IPS-20b (cell line): ENCODE results near the gene GRIP1.

Experiments used
- H3K27ac ChIP-seq: one replicate; pipeline ENCODE4 v1.5.1; 2013; ENCODE audit warnings: low read length
- H3K27me3 ChIP-seq: 2 replicates; pipeline ENCODE4 v1.6.1; 2013; ENCODE audit warnings: mild to moderate bottlenecking, low read length, inconsistent platforms; ENCODE audit not compliant: insufficient read depth
- H3K36me3 ChIP-seq: 2 replicates; pipeline ENCODE4 v1.6.1; 2013; ENCODE audit warnings: low read depth, mild to moderate bottlenecking, inconsistent platforms, low read length, moderate library complexity; ENCODE audit not compliant: insufficient read depth
- H3K4me1 ChIP-seq: 2 replicates; pipeline ENCODE4 v1.6.1; 2013; ENCODE audit warnings: mild to moderate bottlenecking, control low read depth, inconsistent platforms, low read length, moderate library complexity; ENCODE audit not compliant: insufficient read depth
- H3K4me3 ChIP-seq: 2 replicates; pipeline ENCODE4 v1.5.1; 2013; ENCODE audit warnings: mild to moderate bottlenecking, low read length, inconsistent platforms
- H3K9ac ChIP-seq: 2 replicates; pipeline ENCODE4 v1.6.1; 2013; ENCODE audit warnings: low read depth, mild to moderate bottlenecking, inconsistent platforms, low read length, moderate library complexity
- H3K9me3 ChIP-seq: 2 replicates; pipeline ENCODE4 v1.6.1; 2013; ENCODE audit warnings: mild to moderate bottlenecking, low read depth, low read length, inconsistent platforms; ENCODE audit not compliant: insufficient read depth

Gene GRIP1

DNA sequence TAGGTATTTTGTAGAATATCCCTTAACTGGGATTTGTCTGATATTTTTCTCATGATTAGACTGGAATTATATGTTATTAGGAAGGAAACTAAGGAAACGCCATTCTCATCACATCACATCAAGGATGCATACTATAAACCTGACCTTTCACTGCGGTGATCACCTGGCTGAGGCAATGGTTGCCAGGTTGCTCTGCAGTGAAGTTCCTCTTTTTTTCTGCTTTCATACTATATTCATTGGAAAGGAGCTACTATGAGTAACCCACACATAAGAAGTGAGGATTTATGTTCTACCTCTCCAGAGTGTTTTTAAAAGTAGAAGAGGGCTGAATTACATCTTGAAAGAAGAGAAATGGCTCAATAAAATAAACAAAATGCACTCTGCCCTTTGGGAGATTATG lies 31.0 kb upstream of the GRIP1 start:
- H3K4me3 ChIP-seq: no peak overlapping the region
- H3K9ac ChIP-seq: no peak overlapping the region
- no peaks in the 10 kb centered on the region for H3K4me1 ChIP-seq
- H3K27ac ChIP-seq: no peak overlapping the region
- 0 out of 2 replicates have a peak, but pooled peaks cover 2% of the 10 kb centered on the region for H3K9me3 ChIP-seq
- no peaks in the 10 kb centered on the region for H3K36me3 ChIP-seq
- H3K27me3 ChIP-seq: no peaks in the 10 kb centered on the region

DNA sequence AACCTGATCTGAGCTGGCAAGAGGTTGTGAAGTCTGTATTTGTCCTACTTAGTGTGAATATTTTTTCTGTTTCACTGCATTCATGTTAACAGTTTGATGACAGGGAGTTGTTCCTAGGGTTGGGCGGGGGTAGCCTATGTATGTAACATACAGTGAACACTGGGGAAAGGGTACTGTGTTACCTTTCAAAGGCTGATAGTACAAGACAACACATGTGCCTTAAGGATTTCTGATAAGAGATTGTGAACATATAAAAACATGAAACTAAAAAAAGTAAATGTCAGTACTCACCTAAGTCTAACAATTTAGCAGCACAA lies 30.5 kb upstream of the GRIP1 start:
- Histone ChIP-seq H3K36me3 (no peaks in the 10 kb centered on the region), H3K9me3 (0 out of 2 replicates have a peak, but pooled peaks cover 2% of the 10 kb centered on the region), H3K4me1 (no peaks in the 10 kb centered on the region), H3K9ac (no peak overlapping the region), H3K27me3 (no peaks in the 10 kb centered on the region), H3K27ac (no peak overlapping the region), H3K4me3 (no peak overlapping the region)

DNA sequence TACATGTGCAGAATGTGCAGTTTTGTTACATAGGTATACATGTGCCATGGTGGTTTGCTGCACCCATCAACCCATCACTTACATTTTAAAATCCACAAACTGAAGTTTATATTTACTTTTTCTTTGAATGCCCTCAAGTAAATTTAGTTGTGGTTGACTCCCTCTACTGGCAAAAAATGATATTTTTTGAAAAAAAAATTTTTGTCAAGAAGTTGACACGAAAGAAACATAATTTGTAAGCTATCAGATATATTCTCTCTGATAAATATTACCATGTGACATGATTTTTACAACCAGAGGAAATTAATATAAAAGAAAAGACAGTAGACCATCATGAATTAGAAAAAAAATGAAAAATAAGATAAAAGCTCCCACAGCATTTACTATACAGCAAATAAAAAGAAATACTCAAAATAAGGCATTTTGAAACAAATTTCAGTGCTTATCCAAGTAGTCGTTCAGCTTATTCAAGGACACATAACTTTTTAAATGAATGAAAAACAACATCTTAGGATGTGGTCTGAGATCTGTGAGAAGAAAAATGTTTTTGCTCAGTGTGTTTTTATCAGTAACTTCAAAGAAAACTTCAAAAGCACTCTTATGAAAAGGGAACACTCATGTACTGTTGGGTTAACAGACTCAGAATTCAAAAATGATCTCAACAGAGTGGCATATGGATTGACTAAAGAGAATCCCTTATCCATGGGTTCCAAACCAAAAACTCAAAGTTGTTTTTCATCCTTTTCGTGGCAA lies 30.0 kb upstream of the GRIP1 start:
- H3K27me3 ChIP-seq: no peaks in the 10 kb centered on the region
- no peaks in the 10 kb centered on the region for H3K4me1 ChIP-seq
- no peak overlapping the region for H3K4me3 ChIP-seq
- H3K27ac ChIP-seq: no peak overlapping the region
- no peaks in the 10 kb centered on the region for H3K36me3 ChIP-seq
- H3K9me3 ChIP-seq: 0 out of 2 replicates have a peak, but pooled peaks cover 2% of the 10 kb centered on the region
- no peak overlapping the region for H3K9ac ChIP-seq

DNA sequence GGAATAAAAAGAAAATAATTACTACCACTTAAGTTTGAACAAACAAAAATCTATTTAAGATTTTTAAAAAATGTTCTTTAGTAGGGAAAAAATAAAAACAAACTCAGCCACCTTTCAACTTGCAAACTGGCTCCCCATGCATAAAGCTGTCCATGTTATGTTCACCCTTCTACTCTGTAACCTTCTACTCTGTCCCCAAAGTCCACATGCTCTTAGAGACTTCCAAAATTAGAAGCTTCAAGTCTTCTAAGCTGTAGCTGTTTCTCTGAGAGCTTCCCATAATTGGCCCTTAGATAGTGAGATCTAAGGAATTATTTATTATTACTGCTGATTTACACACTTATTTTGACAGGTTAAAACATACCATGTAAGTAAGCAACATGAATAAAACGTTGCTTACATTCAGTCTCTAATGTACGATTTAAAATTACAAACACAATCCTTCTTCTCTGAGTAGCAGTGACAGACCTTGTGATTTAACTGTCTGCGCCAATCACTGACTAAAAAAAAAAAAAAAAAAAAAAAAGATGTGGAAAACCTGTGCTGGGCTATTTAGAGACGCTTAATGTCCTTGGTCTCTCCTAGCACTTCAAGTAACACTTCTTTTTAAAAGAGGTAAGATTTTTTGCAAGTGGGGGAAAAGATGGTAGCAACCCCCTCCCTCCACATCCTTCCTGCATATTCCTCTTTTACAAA lies 28.3 kb upstream of the GRIP1 start:
- H3K36me3 ChIP-seq: no peaks in the 10 kb centered on the region
- H3K4me1 ChIP-seq: no peaks in the 10 kb centered on the region
- H3K4me3 ChIP-seq: no peak overlapping the region
- H3K9me3 ChIP-seq: 0 out of 2 replicates have a peak, but pooled peaks cover 2% of the 10 kb centered on the region
- no peak overlapping the region for H3K9ac ChIP-seq
- no peak overlapping the region for H3K27ac ChIP-seq
- H3K27me3 ChIP-seq: no peaks in the 10 kb centered on the region

DNA sequence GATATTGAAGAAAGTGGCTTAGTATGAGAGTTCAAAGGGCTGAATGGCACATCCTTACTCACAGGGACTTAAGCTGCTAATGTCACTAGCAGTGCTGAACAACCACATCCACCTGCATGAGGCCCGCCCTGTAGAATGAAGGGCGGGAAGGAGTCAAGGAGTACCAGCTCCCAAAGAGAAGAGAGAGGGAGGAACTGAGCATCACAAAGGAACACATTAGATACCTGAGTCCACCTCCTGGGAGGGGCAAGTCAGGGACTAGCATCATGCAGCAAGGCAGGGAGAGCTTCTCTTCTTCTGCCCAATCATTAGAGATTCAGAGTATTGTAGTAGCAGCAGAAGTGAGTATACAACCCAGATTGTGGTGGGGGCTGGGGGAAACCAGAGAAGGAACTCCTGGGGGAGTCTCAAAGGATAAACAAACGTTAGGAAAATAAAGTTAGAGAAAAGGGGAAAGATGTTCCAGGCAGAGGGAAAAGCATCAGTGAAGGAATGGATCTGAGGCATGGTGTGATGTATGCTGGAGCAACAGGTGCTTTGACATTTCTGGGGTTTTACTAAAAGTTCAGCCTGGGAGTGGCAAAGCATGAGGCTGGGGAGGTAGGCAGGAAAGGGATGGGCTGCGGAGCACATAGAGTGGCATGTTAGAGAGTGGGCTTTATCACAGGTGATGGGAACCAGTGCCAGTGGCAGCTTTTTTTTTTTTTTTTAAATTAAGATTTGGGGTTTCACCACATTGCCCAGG lies 21.0 kb upstream of the GRIP1 start:
- no peaks in the 10 kb centered on the region for H3K9me3 ChIP-seq
- H3K27me3 ChIP-seq: no peaks in the 10 kb centered on the region
- H3K36me3 ChIP-seq: no peaks in the 10 kb centered on the region
- no peak overlapping the region for H3K27ac ChIP-seq
- H3K4me3 ChIP-seq: no peak overlapping the region
- no peaks in the 10 kb centered on the region; the same call in 1 of the 2 replicates for H3K4me1 ChIP-seq
- no peak overlapping the region for H3K9ac ChIP-seq

DNA sequence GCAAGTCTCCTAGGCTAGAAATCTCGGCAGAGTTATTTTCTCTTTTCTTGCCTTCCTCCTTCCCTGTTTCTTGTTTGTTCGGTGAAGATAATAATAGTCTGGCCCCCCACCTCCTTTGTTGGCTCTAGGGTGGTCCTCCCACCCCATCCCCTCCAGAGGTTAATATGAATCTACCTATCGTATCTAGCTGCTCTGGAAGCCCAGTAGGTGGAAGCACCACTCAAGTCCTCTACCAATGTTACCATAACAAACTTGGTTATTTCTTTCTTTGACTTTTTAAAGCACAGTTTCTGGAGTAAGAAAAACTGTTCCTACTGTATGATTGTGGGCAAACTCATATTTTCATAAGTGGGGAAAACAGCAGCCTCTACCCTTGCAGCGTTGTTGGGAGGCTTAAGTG lies 19.7 kb upstream of the GRIP1 start:
- Histone ChIP-seq H3K36me3 (no peaks in the 10 kb centered on the region), H3K4me1 (no peaks in the 10 kb centered on the region; the same call in 1 of the 2 replicates), H3K27ac (no peak overlapping the region), H3K27me3 (no peaks in the 10 kb centered on the region), H3K4me3 (no peak overlapping the region), H3K9ac (no peak overlapping the region), H3K9me3 (no peaks in the 10 kb centered on the region)

DNA sequence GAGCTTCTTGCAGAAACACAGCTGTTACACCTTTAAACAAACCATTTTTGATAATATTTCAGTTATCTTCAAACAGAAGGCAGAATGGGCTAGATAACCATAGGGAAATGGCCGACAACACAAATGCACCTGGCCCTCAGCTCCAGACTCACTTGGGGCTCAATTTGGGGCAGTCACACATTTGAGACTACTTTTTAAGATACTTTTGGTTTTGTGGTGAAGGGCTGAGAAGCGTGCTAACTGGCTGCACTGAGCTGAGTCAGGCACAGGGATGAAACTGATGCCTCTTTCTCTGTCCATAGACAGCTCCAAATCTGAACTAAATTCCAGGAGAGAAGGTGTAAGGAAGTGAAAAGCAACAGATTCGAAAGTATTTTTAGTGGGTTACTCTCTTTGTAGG lies 18.5 kb upstream of the GRIP1 start:
- Histone ChIP-seq H3K36me3 (no peaks in the 10 kb centered on the region), H3K4me3 (no peak overlapping the region), H3K9ac (no peak overlapping the region), H3K9me3 (no peaks in the 10 kb centered on the region), H3K4me1 (no peaks in the 10 kb centered on the region; the same call in 1 of the 2 replicates), H3K27me3 (no peaks in the 10 kb centered on the region), H3K27ac (no peak overlapping the region)

DNA sequence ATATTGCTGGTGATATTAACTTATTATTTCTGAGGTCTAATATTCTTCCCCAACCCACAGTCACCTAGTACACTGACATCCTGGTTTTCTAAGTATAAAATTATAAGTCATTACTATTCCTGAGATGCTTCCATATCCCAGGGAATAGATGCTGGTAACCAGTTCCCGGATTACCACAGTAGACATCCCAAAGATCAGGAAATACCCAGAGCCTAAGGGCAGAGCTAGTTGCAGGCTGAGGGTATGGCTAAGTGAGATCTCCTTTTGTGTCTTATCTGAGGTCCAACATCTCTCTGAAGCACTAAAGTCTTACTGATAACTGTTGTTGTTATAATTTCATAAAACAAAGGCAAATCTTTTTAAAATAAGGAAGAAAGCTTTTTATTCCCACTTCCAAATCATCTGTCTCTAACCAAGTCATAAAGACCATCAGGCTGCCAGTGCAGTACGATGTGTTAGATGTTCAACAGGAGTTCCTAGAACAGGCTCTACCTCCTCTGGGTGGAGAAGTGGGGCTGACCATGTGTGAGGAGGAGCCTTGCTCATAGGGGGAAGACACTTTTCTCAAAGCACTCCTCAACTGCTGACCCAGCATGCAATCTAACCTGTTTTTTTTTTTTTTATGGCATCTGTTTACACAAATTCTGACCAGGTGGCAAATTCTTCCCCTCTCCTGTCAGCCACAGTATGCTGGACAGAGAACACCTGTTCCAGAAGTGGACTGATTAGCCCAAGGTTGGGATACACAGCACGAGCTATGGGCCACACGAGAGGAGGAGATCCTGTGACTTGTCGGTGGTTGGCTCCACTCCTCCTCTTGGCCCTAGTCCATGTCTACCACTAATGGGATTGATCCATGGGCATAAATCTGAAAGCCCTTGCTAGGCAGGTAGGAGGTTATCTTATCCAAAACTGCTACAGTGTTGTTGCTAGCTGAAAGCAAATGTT lies 16.1 kb upstream of the GRIP1 start:
- H3K4me1 ChIP-seq: peaks cover 6% of the 10 kb centered on the region; the same call in 1 of the 2 replicates
- H3K9ac ChIP-seq: no peak overlapping the region
- no peaks in the 10 kb centered on the region for H3K9me3 ChIP-seq

DNA sequence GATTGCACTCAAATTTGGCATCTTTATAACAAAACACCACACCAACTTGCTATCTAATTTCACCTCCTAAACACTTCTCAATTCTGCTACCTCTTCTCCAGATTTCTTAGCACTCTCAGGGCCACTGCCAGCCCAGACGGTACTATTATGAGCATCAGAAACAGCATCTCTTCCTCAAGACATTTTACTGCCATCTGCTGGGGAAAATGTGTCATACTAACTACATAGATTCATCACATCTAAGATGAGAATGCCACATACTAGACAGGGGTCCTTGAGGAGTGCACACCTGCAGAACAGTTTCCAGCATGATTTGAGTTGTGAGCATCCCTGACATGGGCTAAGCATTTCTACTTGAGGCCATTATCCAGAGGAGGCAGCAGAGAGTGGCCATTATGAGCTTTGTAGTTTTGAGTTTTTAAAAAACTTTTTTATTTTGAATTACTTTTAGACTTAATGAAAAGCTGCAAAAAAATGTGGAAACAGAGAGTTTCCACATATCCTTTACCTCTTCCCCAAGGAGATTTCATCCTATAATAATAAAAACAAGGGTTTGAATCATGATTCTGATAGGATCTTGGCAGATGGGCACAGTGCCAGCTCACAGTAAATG lies 15.1 kb upstream of the GRIP1 start:
- no peaks in the 10 kb centered on the region for H3K36me3 ChIP-seq
- H3K9ac ChIP-seq: no peak overlapping the region
- H3K9me3 ChIP-seq: no peaks in the 10 kb centered on the region
- peaks cover 6% of the 10 kb centered on the region; the same call in 1 of the 2 replicates for H3K4me1 ChIP-seq
- no peak overlapping the region for H3K4me3 ChIP-seq
- H3K27ac ChIP-seq: no peak overlapping the region
- H3K27me3 ChIP-seq: no peaks in the 10 kb centered on the region

More for the DNA sequence above, 16.1 kb upstream of the GRIP1 start:
- Histone ChIP-seq H3K4me3 (no peak overlapping the region), H3K36me3 (no peaks in the 10 kb centered on the region), H3K27ac (no peak overlapping the region), H3K27me3 (no peaks in the 10 kb centered on the region)

DNA sequence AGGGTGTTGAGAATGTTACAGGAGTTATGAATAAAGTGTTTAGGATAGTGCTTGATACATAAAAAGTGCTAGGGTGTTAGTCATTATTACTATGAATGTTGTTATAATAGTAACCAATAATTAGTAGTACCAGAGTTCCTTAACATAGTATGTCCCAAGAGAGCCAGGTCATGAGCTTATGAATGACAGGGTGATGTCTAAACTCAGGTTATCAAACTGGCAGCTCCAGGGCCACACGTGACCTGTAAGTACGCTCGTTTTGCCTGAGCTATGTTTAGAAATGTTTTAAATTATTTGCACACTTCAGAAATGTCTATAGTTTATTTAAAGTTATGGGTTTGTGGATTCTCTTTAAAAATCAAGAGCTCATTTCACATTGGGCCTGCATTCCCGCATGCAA lies 14.1 kb upstream of the GRIP1 start:
- Histone ChIP-seq H3K9ac (no peak overlapping the region), H3K36me3 (no peaks in the 10 kb centered on the region), H3K4me3 (no peak overlapping the region), H3K4me1 (peaks cover 9% of the 10 kb centered on the region; the same call in 1 of the 2 replicates), H3K9me3 (no peaks in the 10 kb centered on the region), H3K27me3 (no peaks in the 10 kb centered on the region), H3K27ac (no peak overlapping the region)

DNA sequence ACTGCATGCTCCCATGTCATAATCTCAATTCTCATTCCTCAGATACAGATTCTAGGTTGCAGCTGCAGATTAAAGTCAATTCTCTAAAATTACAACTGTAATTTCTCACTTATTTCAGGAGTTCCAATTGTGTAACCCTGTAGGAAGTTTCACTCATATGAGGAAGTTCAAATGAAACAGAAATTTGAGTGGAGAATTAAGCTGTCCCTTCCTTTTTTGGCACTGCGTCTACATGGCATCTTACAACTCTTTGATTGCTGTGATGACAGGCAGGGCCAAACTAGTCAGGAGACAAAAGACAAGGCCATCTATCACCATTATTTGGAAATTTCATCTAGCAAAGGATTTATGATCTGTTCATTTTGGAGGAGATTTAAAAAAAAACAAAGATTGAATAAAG lies 13.3 kb upstream of the GRIP1 start:
- Histone ChIP-seq H3K4me3 (no peak overlapping the region), H3K4me1 (peaks cover 9% of the 10 kb centered on the region; the same call in 1 of the 2 replicates), H3K27me3 (no peaks in the 10 kb centered on the region), H3K27ac (no peak overlapping the region), H3K9ac (no peak overlapping the region), H3K9me3 (no peaks in the 10 kb centered on the region), H3K36me3 (no peaks in the 10 kb centered on the region)
